ENCODE data around the gene CRYGB.
"Not testable (repeated sequence)": the region's sequence is repeated elsewhere in the genome, so short reads cannot be mapped to it uniquely, and the experiment has no call there.

Gene CRYGB

DNA sequence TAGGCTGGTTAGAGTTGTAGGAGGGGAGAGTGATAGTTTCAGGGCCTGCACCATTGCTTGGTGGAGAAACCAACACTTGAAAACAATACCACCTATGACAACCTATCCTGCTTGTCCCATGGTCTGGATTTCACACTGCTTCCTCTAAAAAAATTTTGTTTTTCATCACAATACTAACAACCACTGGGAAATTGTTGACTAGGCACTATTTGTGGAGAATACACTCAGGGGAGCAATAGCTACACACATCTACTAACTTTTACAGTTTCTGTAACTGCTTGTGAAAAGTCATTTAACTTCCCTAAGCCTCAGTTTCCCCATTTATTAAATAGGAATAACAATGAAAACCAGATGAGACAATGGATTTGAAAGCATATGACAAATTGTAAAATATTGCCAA is 4.1 kb upstream of the CRYGB start:
- no peak for DNase-seq

DNA sequence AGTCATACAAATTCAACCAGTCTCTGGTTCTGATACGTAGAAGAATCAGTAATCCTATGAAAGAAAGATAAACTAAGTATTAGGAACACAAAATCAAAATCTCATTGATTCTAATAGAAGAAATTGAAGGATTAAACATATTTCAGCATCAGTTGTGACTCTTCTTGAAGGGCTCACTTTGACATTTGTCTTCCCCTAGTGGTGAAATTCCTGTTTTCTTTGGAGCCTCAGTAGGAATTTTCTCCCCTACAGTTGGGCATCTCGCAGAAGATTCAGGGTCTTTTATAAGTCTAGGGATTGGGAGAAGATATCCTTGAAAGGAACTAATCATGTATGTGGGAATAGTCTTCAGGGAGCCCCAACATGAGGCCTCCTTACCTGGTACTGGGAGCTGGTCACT is 2.8 kb upstream of the CRYGB start:
- DNase-seq, result no peak

DNA sequence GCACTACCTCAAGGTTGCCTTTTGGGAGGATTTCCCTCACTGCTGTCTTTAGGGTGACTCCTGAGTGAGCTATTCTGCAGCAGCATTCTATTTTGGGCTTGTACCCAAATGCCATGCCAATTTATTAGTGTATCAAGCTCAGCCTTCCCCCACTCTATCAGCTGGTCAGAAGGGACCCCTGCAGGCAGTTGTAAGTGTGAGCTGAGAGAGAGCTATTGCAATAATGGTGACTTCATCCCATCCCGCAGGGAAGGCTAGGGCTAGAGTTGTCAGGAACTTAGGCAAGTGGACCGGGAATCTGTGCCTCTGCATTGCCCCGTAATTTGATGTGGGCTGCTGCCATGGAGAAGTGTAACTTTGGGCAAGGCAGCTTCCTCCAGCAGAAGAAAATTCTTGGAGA is 1.8 kb upstream of the CRYGB start:
- no peak for DNase-seq

DNA sequence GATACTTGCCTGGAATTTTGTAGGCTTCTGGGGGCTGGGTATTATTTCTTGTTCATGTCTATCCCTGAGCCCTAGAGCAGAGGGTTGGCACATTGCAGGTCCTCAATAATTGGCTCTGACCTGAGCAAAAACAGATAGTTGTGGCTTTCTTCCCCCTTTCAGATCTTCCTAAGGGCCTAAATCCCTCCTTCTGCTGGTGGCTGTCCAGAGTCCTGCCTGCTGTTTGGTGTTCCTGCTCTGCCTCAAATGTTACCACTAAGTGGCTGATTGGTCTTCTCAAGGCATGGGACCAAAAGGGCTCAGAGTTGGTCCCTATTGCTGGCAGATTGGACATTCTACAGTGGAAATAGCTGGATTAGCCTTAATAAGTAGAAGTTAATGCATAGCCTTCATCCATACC is 1.1 kb upstream of the CRYGB start:
- no peak for DNase-seq

DNA sequence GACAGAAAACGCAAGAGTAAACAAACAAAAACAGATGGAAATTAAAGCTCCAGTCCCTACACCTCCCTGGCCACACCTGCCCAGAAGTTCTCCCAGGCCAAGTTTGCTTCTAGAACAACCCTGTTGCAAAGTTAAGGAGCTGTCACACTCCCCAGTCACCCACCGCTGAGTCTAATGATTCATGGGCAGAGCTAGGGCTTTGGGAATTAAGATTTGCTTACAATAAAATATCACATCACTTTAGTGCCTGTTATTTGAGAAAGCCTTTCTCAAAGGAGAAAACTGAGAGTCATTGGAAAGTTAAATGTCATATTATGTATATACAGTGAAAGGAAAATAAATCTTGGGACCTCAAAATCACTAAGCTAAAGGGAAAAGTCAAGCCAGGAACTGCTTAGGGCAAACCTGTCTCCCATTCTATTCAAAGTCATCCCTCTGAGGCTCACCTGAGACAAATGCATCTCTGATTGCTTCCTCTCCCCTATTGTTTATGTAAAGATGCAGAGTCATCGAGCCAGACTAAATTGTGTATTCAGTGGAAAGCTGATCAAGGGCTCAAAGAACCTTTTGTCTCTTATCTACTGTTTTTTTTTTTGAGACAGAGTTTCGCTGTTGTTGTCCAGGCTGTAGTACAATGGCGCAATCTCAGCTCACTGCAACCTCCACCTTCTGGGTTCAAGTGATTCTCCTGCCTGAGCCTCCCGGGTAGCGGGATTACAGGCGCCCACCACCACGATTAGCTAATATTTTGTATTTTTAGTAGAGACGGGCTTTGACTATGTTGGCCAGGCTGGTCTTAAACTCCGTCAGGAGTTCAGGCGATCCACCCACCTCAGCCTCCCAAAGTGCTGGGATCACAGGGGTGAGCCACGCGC is 2.8 kb downstream of the CRYGB start:
- DNase-seq, result no peak

DNA sequence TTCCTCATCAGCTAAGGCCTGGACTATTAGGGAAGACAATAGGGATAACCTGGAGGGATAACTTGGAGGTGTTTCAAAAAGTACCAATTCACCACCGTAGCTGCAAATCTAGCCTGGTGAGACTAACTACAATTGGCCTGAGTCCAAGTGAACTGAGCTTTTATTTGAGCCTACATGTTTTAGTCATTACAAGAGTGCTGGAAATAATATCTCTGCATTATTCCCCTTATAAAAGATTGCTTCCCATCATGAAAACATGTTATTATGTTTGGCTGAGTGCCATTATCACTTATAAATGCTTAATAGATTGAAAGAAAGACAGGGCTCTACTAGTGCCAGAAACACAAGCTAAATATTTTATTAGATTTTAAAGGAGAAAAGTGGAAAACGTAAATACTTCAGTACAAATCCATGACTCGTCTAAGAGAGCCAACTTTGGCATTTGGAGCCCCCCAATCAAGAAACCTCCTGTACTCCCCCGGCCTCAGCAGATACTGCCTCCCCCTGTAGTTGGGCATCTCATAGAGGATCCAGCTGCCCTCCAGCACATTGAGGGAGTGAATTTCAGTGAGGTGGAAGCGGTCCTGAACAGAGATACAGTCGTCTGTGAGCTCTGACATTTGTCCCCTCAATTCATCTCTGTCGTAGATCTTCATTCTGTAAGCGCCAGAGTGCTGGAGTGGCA is 3.6 kb downstream of the CRYGB start:
- DNase-seq, result peak in 1 of 51 donors; percentile 14

DNA sequence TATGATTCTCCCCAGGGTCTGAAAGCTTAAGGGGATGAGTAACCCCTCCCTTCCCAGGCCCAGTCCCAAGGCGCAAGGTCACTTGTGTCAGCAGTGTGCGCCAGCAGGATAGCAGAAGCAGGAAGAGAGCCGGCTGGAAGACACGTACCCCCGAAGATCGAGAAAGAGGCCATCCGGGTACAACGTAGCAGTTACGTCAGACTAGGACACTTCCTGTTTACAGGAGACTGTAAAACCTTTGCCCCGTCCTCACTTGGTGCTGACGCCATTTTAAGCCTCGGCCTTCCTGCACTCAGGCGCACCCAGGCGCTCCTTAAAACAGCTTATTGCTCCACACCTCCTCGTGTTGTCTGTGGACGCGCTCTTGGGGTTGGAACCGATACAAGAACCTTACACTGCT is 6.5 kb downstream of the CRYGB start:
- no peak for DNase-seq

DNA sequence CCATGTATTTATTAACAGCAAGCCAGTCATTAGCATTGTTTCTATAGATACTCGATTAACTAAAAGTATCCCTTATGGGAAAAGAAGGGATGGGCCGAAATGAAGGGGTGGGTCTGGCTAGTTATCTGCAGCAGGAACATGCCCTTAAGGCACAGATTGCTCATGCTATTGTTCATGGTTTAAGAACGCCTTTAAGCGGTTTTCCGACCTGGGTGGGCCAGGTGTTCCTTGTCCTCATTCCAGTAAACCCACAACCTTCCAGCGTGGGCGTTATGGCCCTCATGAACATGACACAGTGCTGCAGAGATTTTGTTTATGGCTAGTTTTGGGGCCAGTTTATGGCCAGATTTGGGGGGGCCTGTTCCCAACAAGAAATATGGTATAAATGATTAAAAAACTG is 7.6 kb downstream of the CRYGB start:
- not testable (repeated sequence) for DNase-seq

DNA sequence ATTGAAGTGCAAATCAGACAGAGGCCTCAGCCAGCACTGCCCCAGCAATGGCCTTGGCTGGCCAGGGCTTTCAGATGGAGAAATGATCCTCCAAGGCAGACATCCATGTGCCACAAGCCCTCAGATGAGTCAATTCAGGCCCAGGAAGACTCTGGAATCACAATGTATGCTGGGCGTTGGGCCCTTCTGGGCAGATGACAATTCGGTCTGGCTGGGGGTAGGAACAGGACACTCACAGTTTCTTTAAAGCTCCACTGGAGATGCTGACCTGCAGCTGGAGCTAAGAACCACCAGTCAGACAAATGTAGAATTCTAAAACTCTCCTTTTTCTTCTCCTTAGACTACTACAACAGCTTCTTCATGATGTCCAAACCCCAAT is 9.3 kb downstream of the CRYGB start:
- no peak for DNase-seq

DNA sequence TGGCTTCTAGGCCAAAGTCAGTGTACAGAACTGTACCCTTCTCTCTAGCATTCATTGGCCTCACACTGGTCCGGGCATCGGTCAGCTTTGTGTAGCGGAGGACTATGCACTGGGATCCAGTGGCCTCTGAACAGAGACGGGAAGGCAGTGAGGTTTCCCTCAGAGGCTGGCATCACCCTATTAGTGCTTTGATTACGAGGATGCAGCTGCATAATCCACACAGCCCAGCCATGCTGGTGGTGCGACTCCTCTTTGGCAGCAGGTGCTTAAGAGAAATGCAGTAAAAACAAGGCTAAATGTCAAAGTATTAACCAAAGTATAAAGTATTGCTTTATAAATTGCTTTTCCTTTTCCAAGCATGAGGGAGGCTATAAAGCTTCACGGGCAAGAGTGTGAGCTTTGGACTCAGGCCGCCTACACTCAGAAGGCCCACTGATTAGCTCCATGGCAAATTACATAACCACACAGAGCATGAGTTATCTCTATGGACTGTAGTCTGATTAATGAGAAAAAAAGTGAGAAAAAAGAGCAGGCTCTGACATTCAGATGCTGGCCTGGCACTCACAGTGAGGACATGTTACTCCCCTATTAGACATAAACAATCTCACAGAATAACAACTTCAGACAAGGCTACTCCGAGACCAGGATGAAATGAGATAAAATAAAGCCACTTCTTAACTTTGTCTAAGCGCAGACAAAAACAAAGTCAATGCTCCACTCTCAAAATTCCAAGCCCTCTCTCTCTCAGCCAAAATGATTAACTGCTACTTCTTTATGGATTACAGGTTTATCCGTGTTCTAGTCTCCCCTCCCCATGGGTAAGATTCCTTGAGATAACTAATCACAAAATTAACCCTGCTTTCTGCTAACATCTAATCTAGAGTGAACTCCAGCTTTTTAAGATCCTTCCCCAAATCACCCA is 9.9 kb downstream of the CRYGB start:
- DNase-seq, result no peak

DNA sequence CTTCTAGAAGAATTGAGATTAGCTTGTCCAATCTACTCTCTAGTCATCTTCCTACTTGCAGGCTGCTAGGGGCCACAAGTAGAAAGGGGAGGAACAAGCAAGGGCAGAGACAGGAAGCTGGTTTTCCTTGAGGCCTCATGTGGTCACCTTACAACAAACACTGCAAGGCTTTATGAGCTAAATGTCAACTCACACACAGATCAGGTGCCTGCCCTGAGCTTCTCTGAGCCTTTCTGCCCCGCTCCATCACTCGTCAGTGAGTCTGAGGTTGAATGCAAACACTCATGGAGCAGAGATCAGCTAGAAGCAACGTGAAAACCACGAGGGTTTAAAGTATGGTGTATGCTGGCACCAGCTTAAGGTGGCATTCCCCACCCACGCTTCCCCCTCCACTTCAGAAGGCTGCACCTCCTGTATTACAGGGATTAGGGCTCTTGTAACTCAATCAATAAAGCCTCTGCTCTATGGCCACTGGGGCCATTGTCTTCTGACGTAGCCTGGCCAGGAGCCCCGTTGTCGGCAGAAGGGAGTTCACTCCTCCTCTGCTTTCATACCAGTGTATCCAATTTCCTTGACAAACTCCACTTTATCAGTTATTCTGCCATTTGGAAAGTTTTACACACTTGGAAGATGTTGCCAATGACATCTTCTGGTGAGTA is 10.9 kb downstream of the CRYGB start:
- no peak for DNase-seq

DNA sequence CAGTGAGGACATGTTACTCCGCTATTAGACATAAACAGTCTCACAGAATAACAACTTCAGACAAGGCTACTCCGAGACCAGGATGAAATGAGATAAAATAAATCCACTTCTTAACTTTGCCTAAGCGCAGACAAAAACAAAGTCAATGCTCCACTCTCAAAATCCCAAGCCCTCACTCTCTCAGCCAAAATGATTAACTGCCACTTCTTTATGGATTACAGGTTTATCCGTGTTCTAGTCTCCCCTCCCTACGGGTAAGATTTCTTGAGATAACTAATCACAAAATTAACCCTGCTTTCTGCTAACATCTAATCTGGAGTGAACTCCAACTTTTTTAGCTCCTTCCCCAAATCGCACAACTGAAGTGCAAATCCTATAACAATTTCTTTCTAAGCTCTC is 15.2 kb downstream of the CRYGB start:
- DNase-seq, result no peak

DNA sequence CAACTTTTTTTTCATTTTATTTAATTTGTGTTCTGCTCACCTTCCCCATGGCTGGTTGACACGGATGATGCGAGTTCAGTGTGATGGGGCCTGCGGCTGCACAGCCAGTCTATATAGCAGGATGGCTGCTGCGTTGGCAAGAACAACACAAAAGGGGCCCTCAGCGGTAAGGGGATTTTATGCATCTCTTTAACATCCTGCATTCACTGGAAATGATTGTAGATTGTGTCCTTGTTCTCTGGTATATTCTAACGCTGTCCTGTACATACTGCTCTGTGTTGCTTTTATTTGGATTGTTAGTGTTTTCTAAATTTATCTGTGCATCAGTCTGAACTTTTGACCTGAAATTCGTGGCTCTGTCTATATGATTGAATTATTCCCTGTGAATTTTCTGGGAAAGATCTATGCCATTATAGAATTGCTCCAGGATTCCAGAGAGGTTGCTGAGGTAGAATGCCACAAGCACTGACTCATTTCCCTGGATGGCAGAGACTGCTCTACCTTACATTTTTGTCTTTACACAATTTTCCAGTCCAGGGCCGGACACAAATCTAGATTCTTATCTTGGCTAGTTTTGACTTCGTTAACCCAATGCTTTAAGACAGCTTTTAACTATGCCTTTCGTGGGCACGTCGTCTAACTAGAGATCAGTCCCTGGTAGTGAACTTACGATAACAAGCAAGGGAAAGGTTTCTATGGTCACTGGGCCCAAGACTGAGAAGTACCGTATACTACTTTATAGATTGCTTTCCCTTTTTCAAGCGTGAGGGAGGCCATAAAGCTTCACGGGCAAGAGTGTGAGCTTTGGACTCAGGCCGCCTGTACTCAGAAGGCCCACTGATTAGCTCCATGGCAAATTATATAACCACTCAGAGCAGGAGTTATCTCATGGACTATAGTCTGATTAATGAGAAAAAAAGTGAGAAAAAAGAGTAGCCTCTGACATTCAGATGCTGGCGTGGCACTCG is 15.9 kb downstream of the CRYGB start, which contains the start of gene CRYGC:
Gene CRYGC (minus strand): TSS at position 85 of the 968 bp plus-strand sequence. CDS start 36 bp downstream, at position 49.
- no peak for DNase-seq

DNA sequence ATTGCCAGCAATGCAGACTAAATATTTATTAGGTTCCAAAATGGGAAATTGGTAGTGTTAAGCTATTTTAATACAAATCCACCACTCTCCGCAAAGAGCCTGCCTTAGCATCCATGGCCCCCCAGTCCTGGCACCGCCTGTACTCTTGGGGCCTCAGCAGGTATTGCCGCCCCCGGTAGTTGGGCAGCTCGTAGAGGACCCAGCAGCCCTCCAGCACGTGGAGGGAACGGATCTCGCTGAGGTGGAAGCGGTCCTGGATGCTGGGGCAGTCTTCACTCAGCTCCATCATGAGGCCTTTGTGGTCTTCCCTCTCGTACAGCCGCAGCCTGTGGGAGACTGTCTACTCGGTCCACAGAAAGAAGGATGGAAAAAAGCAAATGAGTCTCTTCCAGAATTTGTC is 17.8 kb downstream of the CRYGB start:
- DNase-seq, result no peak

DNA sequence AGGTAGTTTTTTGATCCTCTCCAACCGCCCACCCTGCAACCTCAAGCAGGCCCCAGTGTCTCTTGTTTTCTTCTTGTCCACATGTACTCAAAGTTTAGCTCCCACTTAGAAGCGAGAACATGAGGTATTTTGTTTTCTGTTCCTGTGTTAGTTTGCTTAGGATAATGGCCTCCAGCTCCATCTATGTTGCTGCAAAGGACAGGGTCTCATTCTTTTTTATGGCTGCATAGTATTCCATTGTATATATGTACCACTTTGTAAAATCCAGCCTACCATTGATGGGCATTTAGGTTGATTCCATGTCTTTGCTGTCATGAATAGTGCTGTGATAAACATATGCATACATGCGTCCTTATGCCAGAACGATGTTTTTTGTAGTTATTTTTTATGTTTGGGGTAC is 18.9 kb downstream of the CRYGB start:
- no peak for DNase-seq

DNA sequence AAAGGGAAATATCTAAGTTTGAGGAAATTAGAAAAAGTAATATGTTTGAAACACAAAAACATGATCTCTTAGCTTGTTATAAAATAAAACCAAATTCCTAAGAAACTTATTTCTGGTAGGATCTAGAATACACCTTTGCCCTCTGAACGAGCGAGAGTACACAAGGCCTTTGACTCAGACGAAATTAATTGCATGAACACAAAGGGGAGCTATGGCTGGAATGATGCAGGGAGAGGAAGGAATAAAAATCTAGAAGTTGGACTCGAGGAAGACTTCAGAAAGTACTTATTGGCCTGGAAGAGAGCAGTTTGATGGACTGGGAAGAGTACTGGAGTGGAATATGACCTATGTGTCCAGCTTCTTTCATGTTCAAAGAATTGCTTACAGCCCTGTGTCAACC is 20.7 kb downstream of the CRYGB start:
- no peak for DNase-seq

DNA sequence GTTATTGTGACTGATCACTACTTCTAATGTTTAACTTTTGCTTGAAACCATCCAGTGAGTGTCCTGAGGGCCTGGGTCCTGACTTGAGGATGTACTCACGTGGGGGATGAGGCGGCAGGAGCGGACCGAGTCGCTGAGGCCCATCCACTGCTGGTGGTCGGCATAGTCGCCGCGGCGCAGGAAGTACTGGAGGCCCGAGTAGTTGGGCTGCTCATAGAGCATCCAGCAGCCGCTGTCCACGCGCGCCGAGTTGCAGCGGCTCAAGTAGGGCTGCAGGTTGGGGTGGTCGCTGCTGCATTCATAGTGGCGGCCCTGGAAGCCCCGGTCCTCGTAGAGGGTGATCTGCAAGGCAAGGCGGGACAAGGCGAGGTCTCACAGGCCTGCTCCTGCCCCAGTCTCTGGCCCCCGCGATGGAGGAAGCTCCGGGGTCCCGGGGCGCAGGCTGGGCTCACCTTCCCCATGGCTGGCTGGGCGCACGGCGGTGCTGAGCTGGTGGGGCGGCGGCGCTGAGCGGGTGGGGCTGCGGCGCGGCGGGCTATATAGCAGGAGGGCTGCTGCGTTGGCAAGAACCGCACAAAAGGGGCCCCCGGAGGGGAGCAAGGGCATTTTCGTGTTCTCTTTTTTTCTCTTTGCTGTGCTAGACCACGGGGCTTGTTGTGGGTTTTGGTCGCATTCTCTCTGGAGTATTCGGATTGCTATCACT is 21.8 kb downstream of the CRYGB start, which contains the start of gene CRYGD:
Gene CRYGD (minus strand): TSS at position 512 of the 703 bp plus-strand sequence. CDS start 51 bp downstream, at position 461.
- peak in 7 of 51 donors; percentile 3 to 21 (median 6) for DNase-seq

DNA sequence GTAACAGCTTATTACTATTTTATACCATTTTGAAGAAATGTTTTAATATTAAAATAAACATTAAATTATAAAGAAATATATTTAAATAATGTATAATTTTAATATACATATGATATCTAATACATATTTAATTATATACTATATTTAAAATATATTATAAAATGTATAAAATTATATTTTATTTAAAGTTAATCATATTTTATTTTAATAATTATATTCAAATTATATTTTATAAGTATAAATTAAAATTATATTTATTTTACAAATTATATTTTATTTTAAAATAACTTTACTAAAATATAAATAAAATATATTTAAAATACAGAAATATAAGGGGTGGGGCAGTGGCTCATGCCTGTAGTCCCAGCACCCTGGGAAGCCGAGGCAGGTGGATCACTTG is 23.7 kb downstream of the CRYGB start:
- DNase-seq, result no peak

DNA sequence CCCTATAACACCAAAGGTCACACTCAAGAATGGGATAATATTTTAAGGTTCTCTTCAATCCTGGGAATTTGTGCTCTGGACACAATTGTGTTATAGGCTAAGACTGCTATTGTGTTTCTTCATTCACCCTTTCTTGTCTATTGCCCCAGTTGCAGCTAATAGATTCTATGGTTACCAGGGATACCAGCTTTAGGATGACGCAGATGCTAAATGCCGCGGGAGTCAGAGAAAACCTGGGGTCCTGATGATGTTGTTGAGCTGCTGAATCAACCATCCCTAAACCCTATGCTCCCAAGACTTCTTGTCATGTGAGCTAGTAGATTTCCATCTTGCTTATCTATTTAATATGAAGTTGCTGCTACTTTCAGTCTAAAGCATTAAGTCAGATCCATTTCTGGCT is 27.0 kb downstream of the CRYGB start:
- DNase-seq, result no peak

Measured in hypothalamus (tissue), 51 donors.